Measurements from ENCODE around the gene TLE4. TPM values are rescaled to one million over a fixed set of nuclear protein-coding genes. Genes with fewer than 3 reads are reported as not detected.

TLE4 gene
- total and polyA plus RNA-seq, 2 experiments from 2014 or later = 29.6 to 38.4 TPM

GRCh38 chr9:79572608-79573411 is 1.0 kb downstream of the TLE4 start:
- Histone ChIP-seq H3K79me2 (peaks cover 43% of the 10 kb centered on the region), H3K9me3 (ENCODE audit: low read depth) (no peaks in the 10 kb centered on the region), H2AFZ (peak overlapping the region; percentile 72), H3K27me3 (no peaks in the 10 kb centered on the region), H3K27ac (peak overlapping the region; percentile 81), H3K4me3 (peak overlapping the region; percentile 60), H3K36me3 (replicated peaks; ENCODE audit: insufficient read depth, low read depth) (no peaks in the 10 kb centered on the region), H3K4me1 (ENCODE audit: insufficient read depth) (peaks cover 6% of the 10 kb centered on the region), H3K9me2 (replicated peaks; ENCODE audit: insufficient read depth) (no peaks in the 10 kb centered on the region), H4K20me1 (ENCODE audit: insufficient read depth, poor library complexity, severe bottlenecking) (peaks cover 4% of the 10 kb centered on the region), H3K4me2 (peak overlapping the region; percentile 78)
- TF ChIP-seq EZH2 (IDR thresholded peaks at IDR 0.05; ENCODE audit: borderline replicate concordance) (no peak), EZH2phosphoT487 (IDR thresholded peaks at IDR 0.05; ENCODE audit: low read depth, severe bottlenecking, unreplicated experiment) (no peak), CTCF (IDR thresholded peaks at IDR 0.05; ENCODE audit: poor library complexity) (no peak)
- peak; percentile 82 for DNase-seq (ENCODE audit: low spot score)
- 2% methylated on average over 57 of the region's 115 CpGs for WGBS (ENCODE audit: low lambda C conversion rate, missing lambda C conversion rate)

GRCh38 chr9:79573412-79573923 is 1.7 kb downstream of the TLE4 start:
- Histone ChIP-seq H3K9me3 (ENCODE audit: low read depth) (no peaks in the 10 kb centered on the region), H2AFZ (peak overlapping the region; percentile 72), H3K4me2 (peak overlapping the region; percentile 78), H4K20me1 (ENCODE audit: insufficient read depth, poor library complexity, severe bottlenecking) (peaks cover 4% of the 10 kb centered on the region), H3K79me2 (peaks cover 49% of the 10 kb centered on the region), H3K4me3 (peak overlapping the region; percentile 60), H3K36me3 (replicated peaks; ENCODE audit: insufficient read depth, low read depth) (no peaks in the 10 kb centered on the region), H3K27ac (peak overlapping the region; percentile 81), H3K9me2 (replicated peaks; ENCODE audit: insufficient read depth) (no peaks in the 10 kb centered on the region), H3K27me3 (no peaks in the 10 kb centered on the region), H3K4me1 (ENCODE audit: insufficient read depth) (peaks cover 6% of the 10 kb centered on the region)
- DNase-seq (ENCODE audit: low spot score) = peak; percentile 28
- TF ChIP-seq CTCF (IDR thresholded peaks at IDR 0.05; ENCODE audit: poor library complexity) (no peak), EZH2 (IDR thresholded peaks at IDR 0.05; ENCODE audit: borderline replicate concordance) (no peak), EZH2phosphoT487 (IDR thresholded peaks at IDR 0.05; ENCODE audit: low read depth, severe bottlenecking, unreplicated experiment) (no peak)
- 2% methylated on average over 15 of the region's 29 CpGs for WGBS (ENCODE audit: low lambda C conversion rate, missing lambda C conversion rate)

- no peak for DNase-seq (ENCODE audit: low spot score)
- Histone ChIP-seq H2AFZ (peak overlapping the region; percentile 72), H3K4me2 (peak overlapping the region; percentile 78), H3K79me2 (peaks cover 55% of the 10 kb centered on the region), H3K27me3 (no peaks in the 10 kb centered on the region), H3K9me3 (ENCODE audit: low read depth) (no peaks in the 10 kb centered on the region), H4K20me1 (ENCODE audit: insufficient read depth, poor library complexity, severe bottlenecking) (peaks cover 4% of the 10 kb centered on the region), H3K9me2 (replicated peaks; ENCODE audit: insufficient read depth) (no peaks in the 10 kb centered on the region), H3K27ac (peak overlapping the region; percentile 81), H3K36me3 (replicated peaks; ENCODE audit: insufficient read depth, low read depth) (no peaks in the 10 kb centered on the region), H3K4me3 (peak overlapping the region; percentile 60), H3K4me1 (ENCODE audit: insufficient read depth) (peaks cover 6% of the 10 kb centered on the region)
- TF ChIP-seq CTCF (IDR thresholded peaks at IDR 0.05; ENCODE audit: poor library complexity) (no peak), EZH2phosphoT487 (IDR thresholded peaks at IDR 0.05; ENCODE audit: low read depth, severe bottlenecking, unreplicated experiment) (no peak), EZH2 (IDR thresholded peaks at IDR 0.05; ENCODE audit: borderline replicate concordance) (no peak)
- 27% methylated on average over 5 of the region's 5 CpGs for WGBS (ENCODE audit: low lambda C conversion rate, missing lambda C conversion rate)
Measured at GRCh38 chr9:79574136-79574535, 2.4 kb downstream of the TLE4 start.
